ENCODE measurements around the gene CENPC.
"Not testable (repeated sequence)": the region's sequence is repeated elsewhere in the genome, so short reads cannot be mapped to it uniquely, and the experiment has no call there.

The CENPC gene

DNA sequence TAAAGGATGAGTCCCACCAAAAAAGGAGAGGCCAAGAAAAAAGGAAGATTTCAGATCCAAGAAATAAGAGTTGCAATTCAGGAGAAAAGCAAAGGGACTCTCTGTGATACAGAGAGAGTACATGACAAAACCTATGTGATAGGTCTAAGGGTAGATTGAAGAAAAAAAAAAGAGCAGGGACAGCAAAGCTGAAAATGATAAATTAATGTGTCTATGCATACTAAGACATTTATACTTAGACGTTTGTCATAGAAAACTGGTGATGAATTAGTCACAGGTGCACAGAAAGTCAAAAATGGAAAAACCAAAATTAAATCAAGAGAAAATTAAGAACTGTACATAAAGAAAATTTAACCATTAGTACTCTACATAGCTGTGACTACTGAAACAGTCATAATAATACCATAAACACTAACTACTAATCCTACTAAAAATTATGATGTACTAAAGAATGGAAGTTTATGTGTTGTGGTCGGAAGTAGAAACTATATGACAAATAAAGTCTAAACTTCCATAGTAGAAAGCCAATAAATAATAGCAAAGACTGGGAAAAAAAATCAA lies 9.9 kb downstream of the CENPC start:
- H3K4me3 ChIP-seq (ENCODE audit: low read depth, low read length): no peak overlapping the region
- DNase-seq (ENCODE audit: low read depth): no peak
- TF ChIP-seq CTCF (IDR thresholded peaks at IDR 0.05; ENCODE audit: low read depth, low read length, missing control alignments): no peak

DNA sequence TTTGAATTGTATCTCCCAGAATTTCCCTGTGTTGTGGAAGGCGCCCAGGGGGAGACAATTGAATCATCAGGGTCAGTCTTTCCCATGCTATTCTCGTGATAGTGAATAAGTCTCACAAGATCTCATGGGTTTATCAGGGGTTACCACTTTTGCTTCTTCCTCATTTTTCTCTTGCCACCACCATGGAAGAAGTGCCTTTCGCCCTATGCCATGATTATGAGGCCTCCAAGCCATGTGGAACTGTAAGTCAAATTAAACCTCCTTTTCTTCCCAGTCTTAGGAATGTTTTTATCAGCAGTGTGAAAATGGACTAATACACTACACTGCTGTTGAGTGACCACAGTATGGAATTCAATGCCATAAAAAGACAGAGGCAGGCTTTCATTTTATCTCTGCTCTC lies 12.2 kb downstream of the CENPC start:
- TF ChIP-seq CTCF (IDR thresholded peaks at IDR 0.05; ENCODE audit: low read depth, low read length, missing control alignments): no peak
- H3K4me3 ChIP-seq (ENCODE audit: low read depth, low read length): no peak overlapping the region
- DNase-seq (ENCODE audit: low read depth): no peak

- not testable (repeated sequence) for H3K4me3 ChIP-seq (ENCODE audit: low read depth, low read length); DNase-seq (ENCODE audit: low read depth)
Observed at GRCh38 chr4:67532397-67532796, 12.9 kb downstream of the CENPC start.

DNA sequence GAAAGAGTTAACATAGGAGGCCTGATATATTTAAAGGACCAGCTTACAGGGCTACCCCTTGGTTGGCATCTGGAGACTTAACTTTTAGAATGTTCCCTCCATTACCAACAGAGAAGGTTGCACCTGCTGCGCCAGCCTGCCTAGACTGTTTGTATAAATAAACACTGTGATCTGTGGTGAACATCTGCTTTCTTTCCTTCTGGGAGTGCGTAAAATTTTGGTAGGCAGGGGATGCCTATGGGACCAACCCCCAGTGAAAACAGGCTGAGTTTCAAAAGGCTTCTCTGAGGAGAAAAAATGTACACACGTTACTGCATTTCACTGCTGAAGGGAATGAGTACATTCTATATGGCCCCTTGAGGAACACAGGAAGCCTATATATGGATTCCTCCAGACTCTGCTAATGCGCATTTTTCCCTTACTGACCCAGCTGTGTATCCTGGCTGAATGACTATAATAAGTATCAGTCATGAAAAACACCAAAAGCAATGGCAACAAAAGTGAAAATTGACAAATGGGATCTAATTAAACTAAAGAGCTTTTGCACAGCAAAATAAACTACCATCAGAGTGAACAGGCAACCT lies 13.8 kb downstream of the CENPC start:
- H3K4me3 ChIP-seq (ENCODE audit: low read depth, low read length): no peak overlapping the region
- no peak for DNase-seq (ENCODE audit: low read depth)
- TF ChIP-seq CTCF (IDR thresholded peaks at IDR 0.05; ENCODE audit: low read depth, low read length, missing control alignments): no peak

- not testable (repeated sequence) for H3K4me3 ChIP-seq (ENCODE audit: low read depth, low read length); DNase-seq (ENCODE audit: low read depth)
Observed at GRCh38 chr4:67524140-67524539, 21.2 kb downstream of the CENPC start.

DNA sequence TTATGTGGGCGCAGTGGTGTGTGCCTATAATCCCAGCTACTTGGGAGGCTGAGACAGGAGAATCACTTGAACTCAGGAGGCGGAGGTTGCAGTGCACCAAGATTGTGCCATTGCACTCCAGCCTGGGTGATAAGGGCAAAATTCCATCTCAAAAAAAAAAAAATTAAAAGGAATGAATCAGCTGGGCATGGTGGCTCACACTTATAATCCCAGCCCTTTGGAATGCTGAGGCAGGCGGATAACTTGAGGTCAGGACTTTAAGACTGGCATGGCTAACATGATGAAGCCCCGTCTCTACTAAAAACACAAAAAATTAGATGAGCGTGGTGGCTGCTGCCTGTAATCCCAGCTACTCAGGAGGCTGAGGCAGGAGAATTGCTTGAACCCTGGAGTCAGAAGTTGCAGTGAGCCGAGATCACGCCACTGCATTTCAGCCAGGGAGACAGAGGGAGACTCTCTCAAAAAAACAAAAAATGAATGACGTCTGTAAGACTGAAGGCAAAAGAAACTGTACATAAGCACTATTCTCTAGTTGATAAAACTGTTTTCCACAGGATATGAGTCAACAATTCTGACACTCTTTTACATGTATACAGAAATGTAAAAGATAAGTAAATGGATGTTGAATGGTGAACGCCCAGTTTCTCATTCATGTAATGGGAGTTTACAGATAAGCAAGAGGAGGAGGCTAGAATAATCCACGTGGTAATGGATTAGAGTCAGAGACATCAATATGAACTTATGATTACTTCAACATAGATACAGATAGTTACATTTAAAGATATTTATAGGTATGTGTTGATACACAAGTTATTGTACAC lies 22.2 kb downstream of the CENPC start:
- TF ChIP-seq CTCF (IDR thresholded peaks at IDR 0.05; ENCODE audit: low read depth, low read length, missing control alignments): no peak
- no peak overlapping the region for H3K4me3 ChIP-seq (ENCODE audit: low read depth, low read length)
- no peak for DNase-seq (ENCODE audit: low read depth)

- TF ChIP-seq CTCF (IDR thresholded peaks at IDR 0.05; ENCODE audit: low read depth, low read length, missing control alignments): no peak
- DNase-seq (ENCODE audit: low read depth): no peak
- H3K4me3 ChIP-seq (ENCODE audit: low read depth, low read length): no peak overlapping the region
Observed at GRCh38 chr4:67522230-67522629, 23.1 kb downstream of the CENPC start.

- DNase-seq (ENCODE audit: low read depth): no peak
- TF ChIP-seq CTCF (IDR thresholded peaks at IDR 0.05; ENCODE audit: low read depth, low read length, missing control alignments): no peak
- no peak overlapping the region for H3K4me3 ChIP-seq (ENCODE audit: low read depth, low read length)
Observed at GRCh38 chr4:67521506-67521905, 23.8 kb downstream of the CENPC start.
